ENCODE results near the gene TKT.
A peak's percentile ranks its signal among the peaks of the same experiment; 100 is the strongest.
"Not testable (repeated sequence)": the region's sequence is repeated elsewhere in the genome, so short reads cannot be mapped to it uniquely, and the experiment has no call there.

The TKT gene

DNA sequence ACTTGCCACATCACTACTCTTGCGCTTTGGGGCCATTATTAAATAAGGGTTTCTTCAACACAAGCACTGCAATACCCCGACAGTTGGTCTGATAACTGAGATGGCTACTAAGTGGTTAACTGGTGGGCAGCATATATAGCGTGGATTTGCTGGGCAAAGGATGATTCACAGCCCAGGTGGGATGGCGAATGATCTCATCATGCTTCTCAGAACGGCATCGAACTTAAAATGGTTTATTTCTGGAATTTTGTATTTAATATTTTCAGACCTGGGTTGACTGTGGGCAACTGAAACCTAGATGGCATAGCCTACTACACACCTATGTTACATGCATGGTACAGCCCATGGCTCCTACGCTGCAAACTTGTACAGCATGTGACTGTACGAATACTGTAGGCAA is 26.8 kb upstream of the TKT start:
- H3K4me3 ChIP-seq (ENCODE audit: low read depth, low read length), result no peak overlapping the region
- peaks cover 26% of the 10 kb centered on the region for H3K4me1 ChIP-seq (ENCODE audit: control insufficient read depth, insufficient read depth, low read length)
- H3K9ac ChIP-seq (ENCODE audit: low read length), result no peak overlapping the region
- no peaks in the 10 kb centered on the region for H3K27me3 ChIP-seq (ENCODE audit: control insufficient read depth, insufficient read depth, low read length)
- H3K27ac ChIP-seq (ENCODE audit: low read depth, low read length), result no peak overlapping the region
- peaks cover 21% of the 10 kb centered on the region for H3K36me3 ChIP-seq (ENCODE audit: control insufficient read depth, insufficient read depth, low read length)
- H3K9me3 ChIP-seq (ENCODE audit: control insufficient read depth, insufficient read depth, low read depth, low read length), result no peaks in the 10 kb centered on the region

DNA sequence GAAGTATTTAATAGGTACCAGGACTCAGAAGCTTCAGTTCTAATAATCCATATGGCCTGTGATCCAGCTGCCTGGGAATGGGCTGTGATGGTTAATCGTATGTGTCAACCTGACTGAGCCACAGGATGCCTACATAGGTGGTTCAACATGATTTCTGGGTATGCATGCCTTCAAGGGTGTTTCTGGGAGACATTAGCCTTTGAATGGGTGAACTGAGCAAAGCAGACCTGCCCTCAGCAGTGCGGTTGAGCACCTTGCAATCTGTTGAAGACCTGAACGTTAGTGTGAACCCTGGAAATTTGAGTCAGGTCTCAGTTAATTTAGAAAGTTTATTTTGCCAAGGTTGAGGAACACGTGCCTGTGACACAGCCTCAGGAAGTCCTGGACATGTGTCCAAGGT is 22.8 kb upstream of the TKT start:
- Histone ChIP-seq H3K36me3 (ENCODE audit: control insufficient read depth, insufficient read depth, low read length) (0 out of 2 replicates have a peak, but pooled peaks cover 3% of the 10 kb centered on the region), H3K4me3 (ENCODE audit: low read depth, low read length) (no peak overlapping the region), H3K4me1 (ENCODE audit: control insufficient read depth, insufficient read depth, low read length) (peaks cover 14% of the 10 kb centered on the region), H3K27ac (ENCODE audit: low read depth, low read length) (no peak overlapping the region), H3K9ac (ENCODE audit: low read length) (no peak overlapping the region), H3K9me3 (ENCODE audit: control insufficient read depth, insufficient read depth, low read depth, low read length) (no peaks in the 10 kb centered on the region), H3K27me3 (ENCODE audit: control insufficient read depth, insufficient read depth, low read length) (no peaks in the 10 kb centered on the region)

DNA sequence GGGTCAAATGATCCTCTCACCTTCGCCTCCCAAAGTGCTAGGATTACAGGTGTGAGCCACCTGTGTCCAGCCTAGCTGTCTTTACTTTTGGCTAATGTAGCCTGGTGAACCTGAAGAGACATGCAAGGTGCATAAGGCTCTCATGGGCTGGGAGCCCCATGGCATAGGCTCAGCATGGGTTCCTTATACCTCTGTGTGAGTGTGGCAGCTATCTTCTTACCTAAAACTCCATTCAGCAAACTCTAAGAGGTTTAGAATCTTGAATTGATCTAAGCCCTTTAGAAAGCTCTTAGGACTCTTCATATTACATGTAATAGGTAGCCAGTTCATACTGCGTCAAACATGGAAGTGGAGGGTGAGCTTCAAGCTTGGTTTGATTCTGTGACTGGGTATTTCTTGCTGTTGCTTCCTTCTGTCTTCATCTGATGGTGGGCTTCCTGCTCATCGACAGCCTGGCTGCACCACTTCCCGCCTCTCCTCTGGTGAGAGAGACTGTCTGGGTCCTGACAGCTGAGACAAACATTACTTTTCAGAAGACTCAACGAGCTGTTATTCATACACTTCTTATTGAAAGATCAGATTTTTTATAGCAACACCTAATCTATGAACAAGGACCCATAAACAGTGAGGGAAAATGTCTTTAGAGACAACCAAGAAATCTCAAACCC is 19.2 kb upstream of the TKT start:
- peaks cover 25% of the 10 kb centered on the region for H3K4me1 ChIP-seq (ENCODE audit: control insufficient read depth, insufficient read depth, low read length)
- H3K4me3 ChIP-seq (ENCODE audit: low read depth, low read length), result no peak overlapping the region

GRCh38 chr3:53273146-53273670 is 17.4 kb upstream of the TKT start:
- Histone ChIP-seq H3K9me3 (ENCODE audit: control insufficient read depth, insufficient read depth, low read depth, low read length) (no peaks in the 10 kb centered on the region), H3K36me3 (ENCODE audit: control insufficient read depth, insufficient read depth, low read length) (no peaks in the 10 kb centered on the region), H3K9ac (ENCODE audit: low read length) (no peak overlapping the region), H3K27ac (ENCODE audit: low read depth, low read length) (no peak overlapping the region), H3K4me1 (ENCODE audit: control insufficient read depth, insufficient read depth, low read length) (peaks cover 27% of the 10 kb centered on the region), H3K27me3 (ENCODE audit: control insufficient read depth, insufficient read depth, low read length) (no peaks in the 10 kb centered on the region), H3K4me3 (ENCODE audit: low read depth, low read length) (no peak overlapping the region)

More for the DNA sequence above, 19.2 kb upstream of the TKT start:
- no peaks in the 10 kb centered on the region for H3K9me3 ChIP-seq (ENCODE audit: control insufficient read depth, insufficient read depth, low read depth, low read length)
- H3K36me3 ChIP-seq (ENCODE audit: control insufficient read depth, insufficient read depth, low read length), result no peaks in the 10 kb centered on the region
- no peak overlapping the region for H3K9ac ChIP-seq (ENCODE audit: low read length)
- no peaks in the 10 kb centered on the region for H3K27me3 ChIP-seq (ENCODE audit: control insufficient read depth, insufficient read depth, low read length)
- no peak overlapping the region for H3K27ac ChIP-seq (ENCODE audit: low read depth, low read length)

GRCh38 chr3:53269888-53270880 is 14.4 kb upstream of the TKT start:
- H3K4me3 ChIP-seq (ENCODE audit: low read depth, low read length), result no peak overlapping the region
- peak overlapping the region; percentile 79 for H3K9ac ChIP-seq (ENCODE audit: low read length)
- peak overlapping the region; percentile 94 for H3K27ac ChIP-seq (ENCODE audit: low read depth, low read length)
- H3K36me3 ChIP-seq (ENCODE audit: control insufficient read depth, insufficient read depth, low read length), result no peaks in the 10 kb centered on the region
- H3K9me3 ChIP-seq (ENCODE audit: control insufficient read depth, insufficient read depth, low read depth, low read length), result no peaks in the 10 kb centered on the region
- peaks cover 29% of the 10 kb centered on the region for H3K4me1 ChIP-seq (ENCODE audit: control insufficient read depth, insufficient read depth, low read length)
- no peaks in the 10 kb centered on the region for H3K27me3 ChIP-seq (ENCODE audit: control insufficient read depth, insufficient read depth, low read length)

DNA sequence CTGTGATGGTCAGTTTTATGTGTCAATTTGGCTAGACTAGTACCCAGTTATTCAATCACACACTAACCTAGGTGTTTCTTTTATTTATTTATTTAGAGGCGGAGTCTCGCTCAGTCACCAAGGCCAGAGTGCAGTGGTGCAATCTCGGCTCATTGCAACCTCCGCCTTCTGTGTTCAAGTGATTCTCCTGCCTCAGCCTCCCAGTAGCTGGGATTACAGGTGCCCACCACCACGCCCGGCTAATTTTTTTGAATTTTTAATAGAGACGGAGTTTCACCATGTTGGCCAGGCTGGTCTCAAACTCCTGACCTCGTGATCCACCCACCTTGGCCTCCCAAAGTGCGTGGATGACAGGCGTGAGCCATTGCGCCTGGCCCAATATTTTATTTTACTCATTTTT is 13.4 kb upstream of the TKT start:
- Histone ChIP-seq H3K27ac (ENCODE audit: low read depth, low read length) (peak overlapping the region; percentile 94; the same call in 1 of the 2 replicates), H3K4me1 (ENCODE audit: control insufficient read depth, insufficient read depth, low read length) (peaks cover 33% of the 10 kb centered on the region), H3K9ac (ENCODE audit: low read length) (peak overlapping the region; percentile 79)
- H3K9me3 ChIP-seq (ENCODE audit: control insufficient read depth, insufficient read depth, low read depth, low read length); H3K27me3 ChIP-seq (ENCODE audit: control insufficient read depth, insufficient read depth, low read length); H3K4me3 ChIP-seq (ENCODE audit: low read depth, low read length); H3K36me3 ChIP-seq (ENCODE audit: control insufficient read depth, insufficient read depth, low read length): not testable (repeated sequence)

- H3K27me3 ChIP-seq (ENCODE audit: control insufficient read depth, insufficient read depth, low read length), result no peaks in the 10 kb centered on the region
- no peak overlapping the region for H3K4me3 ChIP-seq (ENCODE audit: low read depth, low read length)
- no peak overlapping the region for H3K27ac ChIP-seq (ENCODE audit: low read depth, low read length)
- no peaks in the 10 kb centered on the region for H3K9me3 ChIP-seq (ENCODE audit: control insufficient read depth, insufficient read depth, low read depth, low read length)
- no peaks in the 10 kb centered on the region for H3K36me3 ChIP-seq (ENCODE audit: control insufficient read depth, insufficient read depth, low read length)
- no peak overlapping the region for H3K9ac ChIP-seq (ENCODE audit: low read length)
- H3K4me1 ChIP-seq (ENCODE audit: control insufficient read depth, insufficient read depth, low read length), result peaks cover 29% of the 10 kb centered on the region
Observed at GRCh38 chr3:53267766-53268165, 11.9 kb upstream of the TKT start.

- Histone ChIP-seq H3K4me3 (ENCODE audit: low read depth, low read length) (no peak overlapping the region), H3K27me3 (ENCODE audit: control insufficient read depth, insufficient read depth, low read length) (no peaks in the 10 kb centered on the region), H3K9ac (ENCODE audit: low read length) (no peak overlapping the region), H3K36me3 (ENCODE audit: control insufficient read depth, insufficient read depth, low read length) (no peaks in the 10 kb centered on the region), H3K27ac (ENCODE audit: low read depth, low read length) (no peak overlapping the region), H3K4me1 (ENCODE audit: control insufficient read depth, insufficient read depth, low read length) (peaks cover 24% of the 10 kb centered on the region), H3K9me3 (ENCODE audit: control insufficient read depth, insufficient read depth, low read depth, low read length) (no peaks in the 10 kb centered on the region)
Observed at GRCh38 chr3:53264718-53265117, 8.9 kb upstream of the TKT start.

DNA sequence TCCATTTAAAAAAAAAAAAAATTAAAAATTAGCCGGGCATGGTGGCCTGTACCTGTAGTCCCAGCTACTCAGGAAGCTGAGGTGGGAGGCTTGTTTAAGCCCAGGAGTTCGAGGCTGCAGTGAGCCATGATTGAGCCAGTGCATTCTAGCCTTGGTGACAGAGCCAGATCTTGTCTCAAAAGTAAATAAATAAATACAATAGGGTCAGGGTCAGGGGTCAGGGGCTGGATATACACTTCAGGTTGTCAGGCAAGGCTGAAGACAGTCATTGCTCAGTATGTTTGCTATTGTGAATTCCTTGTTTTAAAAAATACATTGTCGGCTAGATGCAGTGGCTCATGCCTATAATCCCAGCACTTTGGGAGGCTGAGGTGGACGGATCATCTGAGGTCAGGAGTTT is 8.1 kb upstream of the TKT start:
- Histone ChIP-seq H3K9me3 (ENCODE audit: control insufficient read depth, insufficient read depth, low read depth, low read length) (no peaks in the 10 kb centered on the region), H3K4me3 (ENCODE audit: low read depth, low read length) (no peak overlapping the region), H3K4me1 (ENCODE audit: control insufficient read depth, insufficient read depth, low read length) (peaks cover 29% of the 10 kb centered on the region), H3K36me3 (ENCODE audit: control insufficient read depth, insufficient read depth, low read length) (no peaks in the 10 kb centered on the region), H3K9ac (ENCODE audit: low read length) (no peak overlapping the region), H3K27me3 (ENCODE audit: control insufficient read depth, insufficient read depth, low read length) (no peaks in the 10 kb centered on the region), H3K27ac (ENCODE audit: low read depth, low read length) (no peak overlapping the region)

DNA sequence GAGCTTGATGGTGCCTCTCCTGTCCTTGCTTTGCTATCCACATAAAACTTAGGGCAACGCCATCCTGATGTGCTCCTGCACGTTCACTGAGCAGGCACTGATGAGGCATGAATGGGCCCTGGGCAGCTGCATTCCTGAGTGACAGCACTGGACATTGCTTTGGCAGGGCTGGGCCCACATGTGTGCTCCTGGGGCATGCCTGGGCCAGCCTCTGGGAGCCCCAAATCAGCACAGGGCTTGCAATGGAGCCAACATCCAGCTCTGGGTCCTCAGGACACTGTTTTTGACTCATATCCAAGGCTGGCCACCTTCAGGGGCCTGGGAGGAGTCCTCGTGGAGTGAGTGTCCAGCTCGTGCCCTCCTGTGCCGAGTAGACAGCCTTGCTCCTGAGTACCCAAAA is 5.9 kb upstream of the TKT start:
- Histone ChIP-seq H3K9ac (ENCODE audit: low read length) (no peak overlapping the region), H3K4me3 (ENCODE audit: low read depth, low read length) (no peak overlapping the region), H3K27me3 (ENCODE audit: control insufficient read depth, insufficient read depth, low read length) (no peaks in the 10 kb centered on the region), H3K9me3 (ENCODE audit: control insufficient read depth, insufficient read depth, low read depth, low read length) (no peaks in the 10 kb centered on the region), H3K27ac (ENCODE audit: low read depth, low read length) (no peak overlapping the region), H3K36me3 (ENCODE audit: control insufficient read depth, insufficient read depth, low read length) (no peaks in the 10 kb centered on the region), H3K4me1 (ENCODE audit: control insufficient read depth, insufficient read depth, low read length) (peaks cover 36% of the 10 kb centered on the region)

GRCh38 chr3:53260286-53260785 is 4.5 kb upstream of the TKT start:
- Histone ChIP-seq H3K9ac (ENCODE audit: low read length) (no peak overlapping the region), H3K4me3 (ENCODE audit: low read depth, low read length) (no peak overlapping the region), H3K4me1 (ENCODE audit: control insufficient read depth, insufficient read depth, low read length) (peaks cover 30% of the 10 kb centered on the region), H3K36me3 (ENCODE audit: control insufficient read depth, insufficient read depth, low read length) (no peaks in the 10 kb centered on the region), H3K27ac (ENCODE audit: low read depth, low read length) (no peak overlapping the region), H3K9me3 (ENCODE audit: control insufficient read depth, insufficient read depth, low read depth, low read length) (no peaks in the 10 kb centered on the region), H3K27me3 (ENCODE audit: control insufficient read depth, insufficient read depth, low read length) (no peaks in the 10 kb centered on the region)

Measured in HUES6 (cell line).